HG02852 (cell line): ENCODE results near the gene FREY1.
A peak's percentile ranks its signal among the peaks of the same experiment; 100 is the strongest.

Experiments used
- ATAC-seq: cut with Tn5 transposase; IDR thresholded peaks from one replicate; pipeline ENCODE4 v1.9.1; 2021; ENCODE audit warnings: mild to moderate bottlenecking, moderate library complexity; ENCODE audit not compliant: unreplicated experiment

Gene FREY1

GRCh38 chr11:45896422-45896984 lies 10.6 kb downstream of the FREY1 start:
- no peak for ATAC-seq

- ATAC-seq: no peak
Measured at GRCh38 chr11:45895553-45896259, 11.4 kb downstream of the FREY1 start.

- ATAC-seq: no peak
Measured at GRCh38 chr11:45894555-45895247, 12.4 kb downstream of the FREY1 start.

- no peak for ATAC-seq
Measured at GRCh38 chr11:45892856-45893255, 14.2 kb downstream of the FREY1 start.

GRCh38 chr11:45890886-45891550 lies 16.1 kb downstream of the FREY1 start:
- no peak for ATAC-seq

GRCh38 chr11:45889966-45890365 lies 17.1 kb downstream of the FREY1 start:
- no peak for ATAC-seq

GRCh38 chr11:45889555-45889954 lies 17.5 kb downstream of the FREY1 start:
- ATAC-seq: no peak

GRCh38 chr11:45887587-45887986 lies 19.5 kb downstream of the FREY1 start:
- no peak for ATAC-seq

- ATAC-seq: no peak
Measured at GRCh38 chr11:45886816-45887520, 20.1 kb downstream of the FREY1 start.

- peak; percentile 3 for ATAC-seq
Measured at GRCh38 chr11:45885921-45886721, 20.9 kb downstream of the FREY1 start.

GRCh38 chr11:45885274-45885920 lies 21.7 kb downstream of the FREY1 start, which contains the start of gene MAPK8IP1:
Gene MAPK8IP1, plus strand, starts transcription at chr11:45885651. Its CDS starts 170 bp downstream, at chr11:45885821.
- ATAC-seq: peak; percentile 66

GRCh38 chr11:45884596-45885185 lies 22.4 kb downstream of the FREY1 start:
- ATAC-seq: no peak

GRCh38 chr11:45881708-45882368 lies 25.2 kb downstream of the FREY1 start:
- ATAC-seq: no peak

GRCh38 chr11:45880772-45881570 lies 26.1 kb downstream of the FREY1 start:
- ATAC-seq: no peak

- no peak for ATAC-seq
Measured at GRCh38 chr11:45879803-45880686, 27.0 kb downstream of the FREY1 start.

- ATAC-seq: no peak
Measured at GRCh38 chr11:45877845-45878244, 29.2 kb downstream of the FREY1 start.

- ATAC-seq: no peak
Measured at GRCh38 chr11:45877221-45877620, 29.9 kb downstream of the FREY1 start.
